B cell (primary cell): ENCODE data around the gene TIMM50. TPM values are rescaled to one million over a fixed set of nuclear protein-coding genes. Genes with fewer than 3 reads are reported as not detected.

Experiments
- ATAC-seq: fragments of 200-7000 bp; cut with Tn5 transposase; one replicate; pipeline ENCODE4 v1.10.0; 2021; ENCODE audit warnings: low read depth, mild to moderate bottlenecking, moderate number of reproducible peaks, moderate library complexity
- CTCF ChIA-PET: fragments of 350-600 bp; sonication (Branson Sonifier 250); formaldehyde crosslinking; loops from one replicate; lab custom pipeline; 2021; ENCODE audit warnings: antibody characterized with exemption, inconsistent platforms; lab: Charles Lee
- POLR2A ChIA-PET: fragments of 350-600 bp; sonication (Branson Sonifier 250); formaldehyde crosslinking; loops from one replicate; lab custom pipeline; 2021; ENCODE audit warnings: antibody characterized with exemption; lab: Charles Lee
- DNase-seq: peaks from one replicate; pipeline ENCODE4 v3.0.0; 2013
- H2AFZ ChIP-seq: 2 replicates; pipeline ENCODE4 v1.6.1; 2012; ENCODE audit warnings: mild to moderate bottlenecking, low read depth, low read length; ENCODE audit not compliant: insufficient read depth, poor library complexity, severe bottlenecking
- H3K27ac ChIP-seq, 2 donors: 1 replicate in 1 of 2; 2 replicates in 1 of 2; pipeline ENCODE4 v1.5.1; 2012 to 2013; ENCODE audit warnings: low read length in 2 of 2, mild to moderate bottlenecking in 2 of 2, moderate library complexity in 1 of 2
- H3K27me3 ChIP-seq, 4 experiments: fragments of 200-600 bp in 1 of 4; sonication (generic) in 1 of 4; replicated peaks in 1 of 4; 1 replicate in 2 of 4; 2 replicates in 2 of 4; pipeline versions ENCODE4 v1.6.1 to v1.7.0; 2013 to 2016; ENCODE audit warnings: low read length in 3 of 4, mild to moderate bottlenecking in 2 of 4, mixed read lengths in 1 of 4, moderate library complexity in 1 of 4; ENCODE audit not compliant: insufficient read depth in 4 of 4, control insufficient read depth in 3 of 4; ENCODE audit errors: control extremely low read depth in 1 of 4
- H3K36me3 ChIP-seq, 2 experiments: replicated peaks in 1 of 2; 1 replicate in 1 of 2; 2 replicates in 1 of 2; pipeline versions ENCODE4 v1.6.1 to v1.7.1; 2013; ENCODE audit warnings: low read length in 1 of 2; ENCODE audit not compliant: insufficient read depth in 2 of 2, control insufficient read depth in 1 of 2; ENCODE audit errors: control extremely low read depth in 1 of 2, extremely low read depth in 1 of 2
- H3K4me1 ChIP-seq, 2 donors: fragments of 200-600 bp in 1 of 2; sonication (generic) in 1 of 2; 1 replicate in 1 of 2; 2 replicates in 1 of 2; pipeline versions ENCODE4 v1.5.1 to v1.6.1; 2013 to 2017; ENCODE audit warnings: low read length in 2 of 2; ENCODE audit not compliant: control insufficient read depth in 2 of 2, insufficient read depth in 2 of 2
- H3K4me2 ChIP-seq: replicated peaks from 2 replicates; pipeline ENCODE3; 2012; ENCODE audit warnings: mild to moderate bottlenecking, low read depth, low read length; ENCODE audit not compliant: poor library complexity, severe bottlenecking
- H3K4me3 ChIP-seq, 5 experiments: fragments of 200-600 bp in 1 of 5; sonication (generic) in 1 of 5; 1 replicate in 3 of 5; 2 replicates in 2 of 5; pipeline versions ENCODE4 v1.5.1 to v1.7.0; 2011 to 2016; ENCODE audit warnings: low read length in 4 of 5, mild to moderate bottlenecking in 4 of 5, low read depth in 2 of 5, control low read depth in 1 of 5, moderate library complexity in 1 of 5; ENCODE audit not compliant: insufficient read depth in 1 of 5; ENCODE audit errors: control extremely low read depth in 1 of 5, extremely low read depth in 1 of 5
- H3K79me2 ChIP-seq: fragments of 200-600 bp; sonication (generic); one replicate; pipeline ENCODE4 v1.6.0; 2016; ENCODE audit warnings: low read length; ENCODE audit not compliant: control insufficient read depth, insufficient read depth
- H3K9ac ChIP-seq: fragments of 200-600 bp; sonication (generic); 2 replicates; pipeline ENCODE4 v1.6.1; 2017; ENCODE audit warnings: mild to moderate bottlenecking, low read length, moderate library complexity
- H3K9me3 ChIP-seq, 3 donors: one replicate each; pipeline versions ENCODE4 v1.6.1 to v1.7.1; 2013; ENCODE audit warnings: low read length in 2 of 3; ENCODE audit not compliant: control insufficient read depth in 2 of 3, insufficient read depth in 1 of 3; ENCODE audit errors: control extremely low read depth in 1 of 3
- H4K20me1 ChIP-seq: 2 replicates; pipeline ENCODE4 v1.6.0; 2012; ENCODE audit warnings: mild to moderate bottlenecking, low read length; ENCODE audit not compliant: insufficient read depth, control insufficient read depth, poor library complexity, severe bottlenecking
- H3K27ac Mint-ChIP-seq: one replicate; pipeline ENCODE4 v1.8.0; 2021; ENCODE audit warnings: mixed read lengths
- H3K27me3 Mint-ChIP-seq: one replicate; pipeline ENCODE4 v1.8.0; 2021; ENCODE audit warnings: mixed read lengths
- H3K4me1 Mint-ChIP-seq: one replicate; pipeline ENCODE4 v1.8.0; 2021; ENCODE audit warnings: mixed read lengths
- H3K4me3 Mint-ChIP-seq: one replicate; pipeline ENCODE4 v1.8.0; 2021; ENCODE audit warnings: mixed read lengths
- H3K9me3 Mint-ChIP-seq: one replicate; pipeline ENCODE4 v1.8.0; 2022; ENCODE audit warnings: mixed read lengths; ENCODE audit not compliant: insufficient read depth
- CTCF ChIP-seq: fragments of 200-600 bp; IDR thresholded peaks from one replicate; pipeline ENCODE4 v1.8.0; 2022; ENCODE audit warnings: antibody characterized with exemption, mild to moderate bottlenecking
- EZH2 ChIP-seq: IDR thresholded peaks from 2 replicates; pipeline ENCODE4 v1.6.1; 2012; ENCODE audit warnings: borderline replicate concordance, low read depth, mild to moderate bottlenecking, moderate library complexity, low read length; ENCODE audit not compliant: insufficient read depth, poor library complexity, severe bottlenecking
- WGBS: methylation state at CpG from one replicate; pipeline ENCODE4 v1.1.5; 2013; ENCODE audit warnings: missing lambda C conversion rate; ENCODE audit not compliant: insufficient coverage; 5-methylcytosine and 5-hydroxymethylcytosine counted together
- intact Hi-C: fragments of 100-400 bp; cut with micrococcal nuclease; formaldehyde crosslinking; loops from one replicate; pipeline ENCODE4 v1.10.0; 2022
- polyA plus RNA-seq: library from polyadenylated mRNA; depleted of rRNA; stranded (reverse); fragments of >200 nt; gene quantifications from 2 replicates; pipeline ENCODE4 v1.2.3, GENCODE V29; 2012
- total RNA-seq, 2 donors: library from RNA; stranded (reverse); fragments of 120-200 nt in 1 of 2; gene quantifications; 1 replicate in 1 of 2; 2 replicates in 1 of 2; pipeline versions ENCODE4 v1.2.3 to v1.2.4, GENCODE V29; 2013 to 2022

The TIMM50 gene
- total and polyA plus RNA-seq, 2 donors (not counting 1 experiment from before 2014, with no cell fraction given): 25.7 to 55.3 TPM

- H3K4me1 Mint-ChIP-seq: peaks cover 20% of the 10 kb centered on the region
- H3K36me3 ChIP-seq: peaks cover 0 to 2% of the 10 kb centered on the region in 2 experiments
- H3K27me3 Mint-ChIP-seq: peaks cover 19% of the 10 kb centered on the region
- WGBS: no CpG with 5 or more reads among the region's 5 CpGs
- no peak overlapping the region for H2AFZ ChIP-seq
- H3K4me2 ChIP-seq: no peak overlapping the region
- ATAC-seq (no peak), DNase-seq (no peak)
- H3K4me3 Mint-ChIP-seq: no peak overlapping the region
- POLR2A ChIA-PET: no interaction called here
- H3K9me3 ChIP-seq: no peaks in the 10 kb centered on the region
- no peak for TF ChIP-seq EZH2
- H3K9ac ChIP-seq: no peak overlapping the region
- peaks cover 0 to 32% (median 16%) of the 10 kb centered on the region in 4 experiments for H3K27me3 ChIP-seq
- no peaks in the 10 kb centered on the region for H3K9me3 Mint-ChIP-seq
- CTCF ChIA-PET: interaction anchor here (1.3 to 1.5 kb wide), 3 partner anchors 18 to 38 kb away, joined by 3 to 4 read pairs (median 4); no protein-coding TSS in a partner anchor
- H3K79me2 ChIP-seq: no peaks in the 10 kb centered on the region
- H4K20me1 ChIP-seq: no peaks in the 10 kb centered on the region
- no peak overlapping the region for H3K4me3 ChIP-seq
- intact Hi-C loops: no loop called here
- H3K27ac Mint-ChIP-seq: no peak overlapping the region
- peaks cover 24% of the 10 kb centered on the region in 2 donors for H3K4me1 ChIP-seq
- H3K27ac ChIP-seq: no peak overlapping the region
Observed at GRCh38 chr19:39496063-39496462, 15.4 kb downstream of the TIMM50 start.

- Mint-ChIP-seq H3K4me3 (no peak overlapping the region), H3K4me1 (peaks cover 20% of the 10 kb centered on the region), H3K27me3 (peaks cover 24% of the 10 kb centered on the region), H3K27ac (no peak overlapping the region), H3K9me3 (no peaks in the 10 kb centered on the region)
- 1% methylated on average over 7 of the region's 7 CpGs for WGBS
- peak overlapping the region; percentile 62 for H3K9ac ChIP-seq
- peaks cover 26% of the 10 kb centered on the region in 2 donors for H3K4me1 ChIP-seq
- no peaks in the 10 kb centered on the region for H3K36me3 ChIP-seq
- H3K4me3 ChIP-seq: peak overlapping the region in 3 of 5 experiments; percentile 38 to 52 (median 48)
- H3K79me2 ChIP-seq: no peaks in the 10 kb centered on the region
- DNase-seq (no peak), ATAC-seq (no peak)
- H3K9me3 ChIP-seq: peaks cover 0 to 5% (median 0%) of the 10 kb centered on the region in 3 donors
- ChIA-PET POLR2A (interaction anchor here (0.7 to 1.2 kb wide), 2 partner anchors 100 to 336 kb away, joined by 3 to 5 read pairs; no protein-coding TSS in a partner anchor), CTCF (interaction anchor here (0.6 to 1.7 kb wide), 10 partner anchors 13 to 174 kb away, joined by 3 to 8 read pairs (median 4); partner anchors contain the start of genes EID2 and EID2B)
- H2AFZ ChIP-seq: peak overlapping the region; percentile 72
- no peak overlapping the region for H3K27ac ChIP-seq
- H3K4me2 ChIP-seq: peak overlapping the region; percentile 96
- no peaks in the 10 kb centered on the region for H4K20me1 ChIP-seq
- intact Hi-C loops: no loop called here
- TF ChIP-seq CTCF (no peak), EZH2 (no peak)
- H3K27me3 ChIP-seq: peaks cover 0 to 43% (median 20%) of the 10 kb centered on the region in 4 experiments
Observed at GRCh38 chr19:39497701-39497995, 17.0 kb downstream of the TIMM50 start.
